Fibroblast of villous mesenchyme (primary cell): ENCODE measurements around the gene SMAD7. TPM values are rescaled to one million over a fixed set of nuclear protein-coding genes. Genes with fewer than 3 reads are reported as not detected.
A peak's percentile ranks its signal among the peaks of the same experiment; 100 is the strongest.

Experiments
- DNase-seq: peaks from one replicate; pipeline ENCODE4 v3.0.0-alpha.2; 2010; ENCODE audit warnings: low read depth
- H3K4me3 ChIP-seq: 2 replicates; pipeline ENCODE4 v1.5.1; 2011; ENCODE audit warnings: low read depth, mild to moderate bottlenecking, low read length
- CTCF ChIP-seq: IDR thresholded peaks from 2 replicates; pipeline ENCODE4 v1.5.1; 2012; ENCODE audit warnings: low read depth, mild to moderate bottlenecking, low read length; ENCODE audit not compliant: insufficient read depth
- total RNA-seq: library from RNA; depleted of rRNA; stranded (reverse); fragments of >200 nt; gene quantifications from 2 replicates; pipeline ENCODE4 v1.2.3, GENCODE V29; 2012

Gene SMAD7
- total RNA-seq, 1 donor, result 28.9 TPM

DNA sequence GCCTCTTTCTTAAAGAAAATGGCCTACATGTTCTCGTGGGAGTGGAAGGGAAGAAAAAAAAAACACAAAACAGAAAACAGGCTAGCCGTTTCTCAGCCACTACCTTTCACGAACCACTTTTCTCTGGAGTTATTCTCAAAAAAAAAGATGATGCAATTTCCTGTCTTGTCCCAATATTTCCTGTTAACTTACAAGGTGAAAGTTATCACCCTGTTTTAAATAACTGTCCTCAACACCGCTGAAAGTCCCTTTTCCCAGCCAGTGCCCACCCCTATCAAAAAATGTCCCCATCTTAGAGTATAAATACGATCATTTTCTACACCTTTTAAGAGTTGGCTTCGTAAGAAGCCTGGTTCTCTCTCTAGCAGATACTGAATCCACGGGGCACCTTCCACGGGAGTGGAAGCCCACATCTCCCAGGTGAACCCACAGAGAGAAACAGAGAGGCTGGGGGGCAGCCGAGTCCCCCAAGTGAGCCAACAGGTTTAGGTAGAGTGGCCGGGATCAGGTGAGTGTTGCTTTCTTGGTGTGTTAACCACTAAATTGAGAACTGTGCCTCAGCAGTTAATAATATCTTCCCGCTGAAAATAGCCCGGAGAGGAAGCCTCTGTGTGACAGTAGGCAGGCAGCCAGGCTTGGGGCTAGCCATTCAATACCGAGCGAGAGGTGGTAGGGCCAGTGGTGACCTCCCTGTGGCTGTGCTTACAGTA, 15.9 kb downstream of the SMAD7 start:
- no peak for TF ChIP-seq CTCF
- H3K4me3 ChIP-seq, result no peak overlapping the region
- DNase-seq, result peak; percentile 60

DNA sequence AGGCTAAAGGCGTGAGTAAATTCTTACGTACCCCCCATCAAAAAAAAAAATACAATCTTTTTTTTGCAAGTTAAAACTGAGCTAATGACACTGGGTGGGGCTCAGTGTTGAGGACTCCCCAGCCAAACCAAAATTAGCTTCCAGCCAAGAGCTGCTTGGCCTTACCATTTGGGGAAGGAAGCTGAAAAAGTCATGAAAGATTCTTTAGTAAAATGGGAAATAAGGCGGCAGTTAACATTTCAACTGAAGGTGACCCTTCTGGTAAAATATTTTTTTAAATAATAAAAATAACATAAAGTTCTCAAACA, 16.4 kb downstream of the SMAD7 start:
- TF ChIP-seq CTCF, result no peak
- H3K4me3 ChIP-seq, result no peak overlapping the region
- no peak for DNase-seq

GRCh38 chr18:48933578-48934414, 17.0 kb downstream of the SMAD7 start:
- no peak overlapping the region for H3K4me3 ChIP-seq
- DNase-seq, result no peak
- TF ChIP-seq CTCF, result no peak

GRCh38 chr18:48932822-48933510, 17.8 kb downstream of the SMAD7 start:
- H3K4me3 ChIP-seq, result no peak overlapping the region
- TF ChIP-seq CTCF, result no peak
- peak; percentile 75 for DNase-seq

DNA sequence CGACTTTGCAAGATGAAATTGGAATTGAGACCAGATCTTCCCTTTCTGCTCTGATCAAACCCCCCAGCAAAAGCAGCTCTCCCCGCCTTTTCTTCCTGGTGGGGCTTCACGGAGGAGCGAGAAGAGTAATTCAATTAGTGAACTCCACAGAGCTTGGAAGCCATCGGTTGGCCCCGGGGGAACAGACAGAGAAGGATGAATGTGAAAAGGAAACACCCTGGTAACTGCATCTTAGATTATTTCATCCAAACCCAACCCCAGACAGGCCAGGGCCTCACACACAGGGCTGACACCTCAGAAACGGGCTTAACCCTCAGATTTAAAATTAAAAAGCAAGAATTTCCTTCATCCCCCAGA, 18.3 kb downstream of the SMAD7 start:
- DNase-seq, result no peak
- no peak overlapping the region for H3K4me3 ChIP-seq
- no peak for TF ChIP-seq CTCF

GRCh38 chr18:48931680-48932461, 18.9 kb downstream of the SMAD7 start:
- no peak for DNase-seq
- H3K4me3 ChIP-seq, result no peak overlapping the region
- TF ChIP-seq CTCF, result no peak
